DMS 273 (cell line): ENCODE results near the gene PHF2.

Source experiments
- DNase-seq: peaks from one replicate; lab custom pipeline; 2025; ENCODE audit not compliant: unreplicated experiment; lab: John Stamatoyannopoulos, UW

The PHF2 gene

GRCh38 chr9:93693129-93693528 lies 116.7 kb downstream of the PHF2 start:
- DNase-seq = no peak

DNA sequence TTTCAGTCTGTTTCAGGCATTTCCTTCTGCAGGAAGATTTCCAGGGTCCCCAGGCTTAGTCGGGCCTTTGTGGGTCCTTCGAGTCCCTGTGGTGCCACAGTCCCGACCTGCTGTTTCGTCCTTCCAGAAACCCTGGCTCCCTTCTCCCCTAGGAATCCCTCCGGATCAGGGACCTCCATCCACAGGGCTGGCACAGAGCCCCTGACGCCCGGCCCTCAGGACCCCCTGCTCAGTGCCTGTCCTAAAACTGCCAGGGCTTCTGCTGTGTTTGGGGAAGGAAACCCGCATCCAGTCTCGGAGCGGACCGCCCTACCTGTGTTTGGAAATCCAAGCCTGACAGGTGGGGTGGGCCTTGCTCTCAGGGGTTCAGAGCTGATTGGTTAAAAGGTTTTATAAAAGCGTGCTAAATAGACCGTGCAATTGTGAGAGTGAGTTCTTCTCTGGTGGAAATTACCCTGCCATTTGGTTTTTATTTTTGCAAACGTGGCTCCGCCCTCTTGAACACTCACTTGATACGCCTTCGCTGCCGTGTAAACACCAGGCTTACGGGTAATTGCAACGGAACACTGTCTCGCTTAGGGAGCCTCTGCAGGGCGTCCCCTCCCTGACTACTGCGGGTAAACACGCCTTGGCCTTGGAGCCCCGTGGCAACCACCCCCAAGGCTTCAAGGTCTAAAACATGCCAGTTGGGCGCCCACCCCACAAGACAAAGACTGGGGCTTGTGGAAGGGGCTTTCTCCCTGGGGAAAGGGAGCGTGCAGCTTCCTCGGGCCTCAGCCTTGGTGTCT lies 121.2 kb downstream of the PHF2 start:
- no peak for DNase-seq

- no peak for DNase-seq
These were observed 121.9 kb downstream of the PHF2 start for GRCh38 chr9:93698140-93698908.

GRCh38 chr9:93699650-93700049 lies 123.3 kb downstream of the PHF2 start:
- DNase-seq = no peak

DNA sequence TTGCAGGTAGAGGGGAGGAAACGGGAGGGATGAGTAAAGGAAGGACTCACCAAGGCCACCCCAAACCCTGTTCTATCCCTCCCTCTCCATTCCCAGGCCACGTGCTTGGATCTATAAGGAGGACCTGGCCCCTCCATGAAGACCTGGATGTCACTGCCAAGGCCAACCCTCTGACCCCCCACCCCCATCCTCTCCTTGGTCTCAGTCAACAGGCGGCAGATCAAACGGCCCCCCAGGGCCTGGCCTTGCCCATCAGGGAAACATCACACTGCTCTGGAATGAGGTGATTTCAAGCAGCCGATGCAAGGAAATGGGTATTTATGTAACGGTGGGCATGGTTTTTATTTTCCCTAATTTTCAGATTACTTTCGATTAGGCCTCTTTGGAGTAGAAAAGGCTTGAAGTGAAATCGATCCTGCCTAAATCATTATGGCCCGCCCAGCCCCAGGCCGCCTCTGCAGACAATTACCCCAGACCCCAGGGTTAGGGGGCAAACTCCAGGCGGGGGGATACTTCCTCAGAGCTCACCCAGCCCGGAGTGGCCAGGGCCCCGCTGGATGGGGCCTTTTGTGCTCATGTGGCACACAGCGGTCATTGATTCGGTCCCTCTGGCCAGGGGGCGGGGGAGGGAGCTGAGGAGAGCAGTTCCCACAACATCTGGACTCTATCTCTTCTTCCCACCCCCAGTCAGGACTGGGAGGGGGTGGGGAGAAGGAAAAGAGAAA lies 125.3 kb downstream of the PHF2 start:
- no peak for DNase-seq

GRCh38 chr9:93702261-93702660 lies 125.9 kb downstream of the PHF2 start:
- DNase-seq = peak; percentile 4

DNA sequence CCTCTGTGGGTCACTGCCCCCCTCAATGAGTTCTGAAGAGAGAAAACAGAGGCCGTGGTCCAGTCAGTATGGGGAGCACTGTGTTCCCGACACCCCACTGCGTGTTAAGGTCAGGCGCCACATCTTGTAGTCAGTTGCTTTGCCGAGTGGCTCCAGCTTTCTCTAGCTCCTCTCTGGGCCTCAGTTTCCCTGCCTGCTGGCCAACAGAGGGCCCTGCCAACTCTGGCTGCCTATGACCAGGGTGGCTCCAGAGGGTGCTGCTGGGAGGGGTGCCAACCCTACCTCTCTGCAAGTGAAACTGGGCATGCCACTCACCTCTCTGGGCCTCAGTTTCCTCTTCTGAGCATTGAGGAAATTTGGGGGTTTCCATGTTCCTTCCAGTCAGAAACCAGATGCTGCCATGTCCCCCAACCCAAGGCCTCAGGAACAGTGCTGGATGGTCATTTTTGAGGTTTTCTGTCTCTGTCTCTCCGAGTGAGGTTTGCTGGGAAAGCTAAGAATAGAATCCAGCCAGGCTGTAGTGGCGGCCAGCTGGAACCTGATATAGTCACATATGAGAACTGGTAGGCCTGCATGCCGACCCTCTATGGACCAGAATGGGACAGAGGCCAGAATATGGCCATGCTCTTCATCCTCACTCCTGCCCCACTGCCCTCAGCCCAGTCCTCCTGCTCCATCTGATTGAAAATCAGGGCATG lies 132.1 kb downstream of the PHF2 start:
- no peak for DNase-seq

- no peak for DNase-seq
These were observed 132.6 kb downstream of the PHF2 start for GRCh38 chr9:93708987-93709302.

DNA sequence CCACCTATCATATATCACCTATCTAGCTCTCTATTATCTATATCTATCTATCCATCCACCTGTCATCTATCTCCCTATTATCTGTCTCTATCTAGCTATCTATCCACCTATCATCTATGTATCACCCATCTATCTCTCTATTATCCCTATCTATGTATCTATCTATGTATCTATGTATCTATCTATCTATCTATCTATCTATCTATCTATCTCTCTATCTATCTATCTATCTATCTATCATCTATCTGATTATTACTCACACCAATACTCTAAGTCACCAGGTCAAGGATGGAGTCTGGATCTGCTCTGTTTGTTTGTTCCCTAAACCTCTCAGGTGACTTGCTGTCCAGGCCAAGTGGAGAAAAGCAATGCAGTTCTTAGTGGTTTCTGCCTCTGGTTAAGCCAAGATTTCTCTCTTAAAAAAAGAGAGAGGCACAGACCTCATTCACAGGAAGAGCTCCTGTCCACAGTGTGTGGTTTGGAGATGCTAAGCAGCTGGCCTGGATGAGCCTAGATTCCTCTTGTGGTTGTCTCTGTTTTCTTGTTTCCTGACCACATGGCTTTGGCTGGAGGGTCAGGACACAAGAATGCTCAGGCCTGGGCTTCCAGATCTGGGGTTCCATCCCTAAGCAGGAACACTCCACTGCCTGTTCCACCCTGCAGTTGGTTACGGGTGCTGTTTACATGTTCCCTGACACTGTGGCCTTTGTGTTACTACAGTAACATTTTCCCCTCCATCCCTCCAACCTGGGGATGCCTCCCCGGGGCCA lies 133.4 kb downstream of the PHF2 start:
- DNase-seq = no peak

GRCh38 chr9:93710370-93710723 lies 134.0 kb downstream of the PHF2 start:
- no peak for DNase-seq

GRCh38 chr9:93711002-93711401 lies 134.6 kb downstream of the PHF2 start:
- no peak for DNase-seq

DNA sequence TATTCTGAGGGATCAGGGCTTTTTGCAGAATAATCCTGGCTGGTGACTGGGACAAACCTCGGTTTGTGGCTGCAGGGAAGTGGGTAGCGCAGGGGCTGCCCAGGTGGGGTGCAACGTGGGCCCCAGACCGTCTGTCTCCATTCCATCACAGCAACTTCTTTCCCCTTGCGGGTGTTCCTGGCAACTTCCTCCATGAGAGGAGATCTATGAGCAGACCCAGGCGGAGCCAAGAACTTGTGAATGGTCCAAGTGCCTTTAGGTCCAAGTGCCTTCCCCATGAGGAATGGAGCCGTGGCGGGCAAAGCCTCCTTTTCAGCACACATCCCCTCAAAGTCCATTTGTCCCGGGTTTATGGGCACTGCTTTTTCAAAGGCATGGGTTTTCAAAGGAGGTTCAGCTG lies 136.5 kb downstream of the PHF2 start:
- no peak for DNase-seq

DNA sequence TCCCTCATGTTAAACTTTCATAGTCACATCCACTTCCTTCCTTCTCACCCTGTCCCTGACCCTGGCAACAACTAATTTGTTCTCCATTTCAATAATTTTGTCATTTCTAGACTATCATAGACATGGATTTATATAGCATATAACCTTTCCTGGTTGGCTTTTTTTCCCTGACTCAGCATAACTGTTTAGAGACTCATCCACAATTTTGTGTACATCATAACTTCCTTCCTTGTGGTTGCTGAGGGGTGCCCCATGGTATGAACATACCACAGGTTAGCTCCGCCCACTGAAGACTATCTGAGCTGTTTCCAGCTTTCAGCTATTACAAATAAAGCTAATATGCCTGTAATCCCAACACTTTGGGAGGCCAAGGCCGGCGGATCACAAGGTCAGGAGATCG lies 137.3 kb downstream of the PHF2 start:
- no peak for DNase-seq

DNA sequence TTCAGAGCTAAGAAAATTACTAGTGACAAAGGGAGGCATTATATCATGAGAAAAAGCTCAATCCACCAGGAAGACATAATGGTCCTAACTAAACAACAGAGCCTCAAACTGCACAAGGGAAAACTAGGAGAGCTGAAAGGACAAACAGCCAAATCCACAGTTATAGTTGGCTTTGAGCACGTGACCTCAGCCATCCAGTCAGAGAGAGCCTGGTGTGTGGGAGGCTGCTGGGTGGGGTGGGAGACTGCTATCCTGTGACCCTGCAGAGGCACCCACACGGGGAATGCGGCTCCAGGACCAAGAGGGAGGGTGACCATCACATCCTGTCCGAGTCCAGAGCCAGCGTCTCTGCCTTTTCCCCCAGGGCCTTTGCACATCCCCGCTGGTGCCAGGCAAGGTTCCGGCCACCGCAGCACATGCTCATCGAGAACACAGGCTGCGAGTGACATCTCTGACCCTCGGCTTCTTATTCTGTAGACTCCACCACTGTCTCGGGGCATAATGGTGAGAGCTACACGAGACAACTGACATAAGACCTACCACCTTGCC lies 145.1 kb downstream of the PHF2 start:
- no peak for DNase-seq

DNA sequence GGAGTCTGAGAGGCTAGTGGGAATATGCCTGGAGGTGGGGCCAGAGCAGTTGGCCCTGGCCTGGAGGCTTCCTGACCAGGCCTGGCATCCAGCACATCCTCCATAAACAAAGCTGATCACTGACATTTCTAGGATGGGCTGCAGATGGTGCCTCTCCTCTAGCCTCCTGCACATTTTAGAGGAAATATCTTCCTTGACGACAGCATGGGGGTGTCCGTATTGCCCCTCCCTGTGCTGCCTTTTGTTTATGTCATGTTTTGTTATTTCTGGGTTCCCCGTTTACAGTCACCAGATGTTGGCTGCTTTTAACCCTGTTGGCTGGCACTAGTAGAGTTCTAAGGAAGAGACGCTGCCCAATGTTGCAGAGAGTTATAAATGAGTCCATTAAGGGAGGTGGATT lies 148.5 kb downstream of the PHF2 start:
- DNase-seq = no peak

DNA sequence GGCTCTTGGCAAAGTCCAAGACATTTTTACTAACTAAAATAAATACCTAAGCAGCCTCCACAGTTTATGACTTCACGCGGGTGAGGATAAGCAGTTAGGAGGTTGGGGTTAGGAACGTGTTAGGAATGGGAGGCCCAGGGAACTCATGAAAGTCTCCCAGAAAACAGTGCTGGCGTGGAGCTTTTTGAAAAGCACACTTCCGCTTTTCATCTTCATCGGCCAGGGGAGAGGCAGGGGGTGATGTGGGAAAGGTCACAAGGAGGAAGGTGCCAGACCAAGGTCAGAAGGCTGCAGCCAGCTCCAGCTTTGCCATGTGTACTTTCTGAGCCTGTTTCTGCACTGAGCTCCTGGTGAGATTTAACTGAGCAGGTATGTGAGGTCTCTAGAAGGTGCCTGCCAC lies 149.0 kb downstream of the PHF2 start:
- no peak for DNase-seq

DNA sequence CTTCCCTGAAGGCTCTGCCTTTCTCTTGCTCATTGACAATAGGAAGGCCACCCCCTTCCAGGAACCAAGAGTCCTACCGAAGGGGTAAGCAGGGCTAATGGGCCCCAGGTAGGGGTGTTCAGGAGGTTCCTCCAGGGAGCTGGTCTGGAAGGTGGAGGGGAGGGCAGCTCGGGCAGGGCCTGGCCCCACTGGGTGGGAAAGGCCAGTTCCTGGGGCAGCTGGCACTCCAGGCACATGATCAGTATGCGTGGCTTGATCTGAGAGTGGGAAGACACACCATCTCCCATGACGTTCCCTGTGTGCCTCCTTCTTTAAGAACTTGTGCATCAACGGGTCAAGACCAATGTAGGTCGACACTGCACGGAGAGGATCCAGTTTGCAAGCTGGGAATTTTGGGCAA lies 149.8 kb downstream of the PHF2 start:
- no peak for DNase-seq
